Measurements from ENCODE around the gene HRH4. TPM values are rescaled to one million over a fixed set of nuclear protein-coding genes. Genes with fewer than 3 reads are reported as not detected.

Gene HRH4
- under 1 TPM; 0.07 to 0.21 TPM for total RNA-seq

- Mint-ChIP-seq H3K9me3 (peaks cover 2% of the 10 kb centered on the region), H3K27me3 (peaks cover 3% of the 10 kb centered on the region), H3K4me3 (no peak within 1 kb of the TSS), H3K4me1 (peaks cover 21% of the 10 kb centered on the region), H3K27ac (no peak within 1 kb of the TSS), H3K36me3 (ENCODE audit: low read depth) (peaks cover 4% of the 10 kb centered on the region)
- DNase-seq = no peak
- ChIA-PET POLR2A (no interaction called here), CTCF (no interaction called here)
Measured at GRCh38 chr18:24460388-24460787, at the start of gene HRH4. HRH4 (plus strand) TSS chr18:24460637; CDS start chr18:24460729, 92 bp downstream.

GRCh38 chr18:24413148-24413547, 47.3 kb upstream of the HRH4 start:
- ChIA-PET POLR2A (interaction anchor here (0.8 kb wide), 1 partner anchor 64 kb away, joined by 3 read pairs; no protein-coding TSS in a partner anchor), CTCF (interaction anchor here (1.6 kb wide), 1 partner anchor 76 kb away, joined by 4 read pairs; no protein-coding TSS in a partner anchor)
- DNase-seq = no peak
- H3K4me1 Mint-ChIP-seq = peaks cover 14% of the 10 kb centered on the region
- no peaks in the 10 kb centered on the region for H3K36me3 Mint-ChIP-seq (ENCODE audit: low read depth)
- H3K9me3 Mint-ChIP-seq = peaks cover 7% of the 10 kb centered on the region
- no peak overlapping the region for H3K4me3 Mint-ChIP-seq
- no peak overlapping the region for H3K27ac Mint-ChIP-seq
- peaks cover 23% of the 10 kb centered on the region for H3K27me3 Mint-ChIP-seq

GRCh38 chr18:24414349-24415003, 46.0 kb upstream of the HRH4 start:
- ChIA-PET POLR2A (no interaction called here), CTCF (interaction anchor here (0.6 kb wide), 1 partner anchor 313 kb away, joined by 3 read pairs; no protein-coding TSS in a partner anchor)
- Mint-ChIP-seq H3K27ac (no peak overlapping the region), H3K4me3 (no peak overlapping the region), H3K4me1 (peaks cover 14% of the 10 kb centered on the region), H3K9me3 (peaks cover 9% of the 10 kb centered on the region), H3K36me3 (ENCODE audit: low read depth) (no peaks in the 10 kb centered on the region), H3K27me3 (peaks cover 19% of the 10 kb centered on the region)
- no peak for DNase-seq

DNA sequence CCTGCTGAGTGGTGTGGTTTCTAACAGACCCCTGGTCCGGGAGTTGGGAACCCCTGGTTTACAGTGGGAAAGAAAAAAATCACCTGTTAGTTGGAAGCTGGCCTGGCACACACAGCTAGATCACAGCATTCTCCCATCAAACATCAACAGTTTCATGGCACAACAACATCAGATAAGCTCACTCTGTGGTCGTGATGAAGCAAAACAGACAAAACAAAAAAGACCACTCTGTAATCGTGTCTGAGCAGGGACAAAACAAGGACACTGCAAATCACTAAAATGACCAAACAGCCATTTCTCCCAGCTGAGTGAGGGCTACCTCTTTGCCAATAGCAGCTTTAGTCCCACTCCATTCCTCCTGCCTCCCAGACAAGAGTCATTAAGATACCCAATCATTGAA, 43.0 kb upstream of the HRH4 start:
- Mint-ChIP-seq H3K4me3 (no peak overlapping the region), H3K27me3 (peaks cover 23% of the 10 kb centered on the region), H3K9me3 (peaks cover 9% of the 10 kb centered on the region), H3K4me1 (peaks cover 13% of the 10 kb centered on the region), H3K36me3 (ENCODE audit: low read depth) (no peaks in the 10 kb centered on the region), H3K27ac (no peak overlapping the region)
- no peak for DNase-seq
- CTCF ChIA-PET = no interaction called here
- POLR2A ChIA-PET = no interaction called here

- Mint-ChIP-seq H3K9me3 (peaks cover 6% of the 10 kb centered on the region), H3K27me3 (peaks cover 40% of the 10 kb centered on the region), H3K27ac (no peak overlapping the region), H3K4me3 (no peak overlapping the region), H3K36me3 (ENCODE audit: low read depth) (peaks cover 2% of the 10 kb centered on the region), H3K4me1 (peaks cover 1% of the 10 kb centered on the region)
- CTCF ChIA-PET = interaction anchor here (0.7 kb wide), 1 partner anchor 23 kb away, joined by 3 read pairs; the partner anchor contains the start of gene OSBPL1A
- POLR2A ChIA-PET = no interaction called here
- DNase-seq = no peak
Measured at GRCh38 chr18:24420551-24420950, 39.9 kb upstream of the HRH4 start.

- Mint-ChIP-seq H3K27ac (no peak overlapping the region), H3K27me3 (peaks cover 35% of the 10 kb centered on the region)
Measured at GRCh38 chr18:24421831-24422230, 38.6 kb upstream of the HRH4 start.

GRCh38 chr18:24426073-24426397, 34.4 kb upstream of the HRH4 start:
- peaks cover 21% of the 10 kb centered on the region for H3K4me1 Mint-ChIP-seq
- ChIA-PET CTCF (no interaction called here), POLR2A (no interaction called here)
- peak overlapping the region; percentile 86 for H3K27ac Mint-ChIP-seq
- peaks cover 21% of the 10 kb centered on the region for H3K27me3 Mint-ChIP-seq
- peak overlapping the region; percentile 73 for H3K4me3 Mint-ChIP-seq
- peaks cover 18% of the 10 kb centered on the region for H3K9me3 Mint-ChIP-seq
- DNase-seq = no peak
- peaks cover 24% of the 10 kb centered on the region for H3K36me3 Mint-ChIP-seq (ENCODE audit: low read depth)

More at GRCh38 chr18:24421831-24422230, 38.6 kb upstream of the HRH4 start:
- POLR2A ChIA-PET = no interaction called here
- no peak overlapping the region for H3K4me3 Mint-ChIP-seq
- CTCF ChIA-PET = interaction anchor here (0.7 to 1.1 kb wide), 2 partner anchors 42 to 43 kb away, joined by 3 read pairs; no protein-coding TSS in a partner anchor
- H3K36me3 Mint-ChIP-seq (ENCODE audit: low read depth) = peaks cover 11% of the 10 kb centered on the region
- H3K9me3 Mint-ChIP-seq = peaks cover 13% of the 10 kb centered on the region
- peaks cover 8% of the 10 kb centered on the region for H3K4me1 Mint-ChIP-seq
- no peak for DNase-seq

- DNase-seq = peak; percentile 72
- POLR2A ChIA-PET = no interaction called here
- H3K27ac Mint-ChIP-seq = peak within 1 kb of the TSS; percentile 90
- peaks cover 18% of the 10 kb centered on the region for H3K9me3 Mint-ChIP-seq
- peak within 1 kb of the TSS; percentile 83 for H3K4me3 Mint-ChIP-seq
- peaks cover 21% of the 10 kb centered on the region for H3K27me3 Mint-ChIP-seq
- H3K36me3 Mint-ChIP-seq (ENCODE audit: low read depth) = peaks cover 24% of the 10 kb centered on the region
- H3K4me1 Mint-ChIP-seq = peaks cover 21% of the 10 kb centered on the region
- CTCF ChIA-PET = no interaction called here
Measured at GRCh38 chr18:24426398-24427294, 33.8 kb upstream of the HRH4 start, which contains the start of gene IMPACT. IMPACT (plus strand) TSS chr18:24426670; CDS start chr18:24426757, 87 bp downstream.

GRCh38 chr18:24427484-24427883, 33.0 kb upstream of the HRH4 start:
- CTCF ChIA-PET = no interaction called here
- Mint-ChIP-seq H3K4me3 (peak overlapping the region; percentile 83), H3K27me3 (peaks cover 16% of the 10 kb centered on the region), H3K27ac (peak overlapping the region; percentile 90), H3K36me3 (ENCODE audit: low read depth) (peaks cover 24% of the 10 kb centered on the region), H3K4me1 (peaks cover 21% of the 10 kb centered on the region), H3K9me3 (peaks cover 18% of the 10 kb centered on the region)
- no peak for DNase-seq
- POLR2A ChIA-PET = no interaction called here

GRCh38 chr18:24428709-24429108, 31.7 kb upstream of the HRH4 start:
- Mint-ChIP-seq H3K27ac (no peak overlapping the region), H3K4me1 (peaks cover 21% of the 10 kb centered on the region), H3K4me3 (peak overlapping the region; percentile 25), H3K27me3 (peaks cover 9% of the 10 kb centered on the region), H3K9me3 (peaks cover 18% of the 10 kb centered on the region), H3K36me3 (ENCODE audit: low read depth) (peaks cover 28% of the 10 kb centered on the region)
- no peak for DNase-seq
- CTCF ChIA-PET = no interaction called here
- POLR2A ChIA-PET = no interaction called here

DNA sequence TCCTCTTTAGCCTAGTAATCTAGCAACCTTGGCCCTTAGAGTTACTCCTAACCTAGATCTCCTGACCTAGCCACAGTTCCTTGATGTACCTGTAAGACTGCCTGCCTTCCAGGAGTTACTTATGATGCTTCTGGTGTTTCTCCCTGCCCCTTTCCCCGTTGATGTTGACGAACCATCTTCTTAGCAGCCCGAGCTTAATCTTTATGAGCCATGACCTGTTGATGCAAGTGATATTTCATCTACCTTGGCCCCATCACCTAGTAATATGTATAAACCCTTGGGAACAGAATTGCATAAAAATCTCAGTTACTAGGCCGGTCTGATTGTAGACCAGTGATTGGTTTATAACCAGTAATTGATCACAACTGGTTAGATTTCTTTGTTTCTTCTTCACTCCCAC, 31.2 kb upstream of the HRH4 start:
- Mint-ChIP-seq H3K27me3 (peaks cover 6% of the 10 kb centered on the region), H3K4me3 (no peak overlapping the region), H3K27ac (no peak overlapping the region), H3K36me3 (ENCODE audit: low read depth) (peaks cover 28% of the 10 kb centered on the region), H3K4me1 (peaks cover 21% of the 10 kb centered on the region), H3K9me3 (peaks cover 18% of the 10 kb centered on the region)
- DNase-seq = no peak
- ChIA-PET CTCF (no interaction called here), POLR2A (no interaction called here)

DNA sequence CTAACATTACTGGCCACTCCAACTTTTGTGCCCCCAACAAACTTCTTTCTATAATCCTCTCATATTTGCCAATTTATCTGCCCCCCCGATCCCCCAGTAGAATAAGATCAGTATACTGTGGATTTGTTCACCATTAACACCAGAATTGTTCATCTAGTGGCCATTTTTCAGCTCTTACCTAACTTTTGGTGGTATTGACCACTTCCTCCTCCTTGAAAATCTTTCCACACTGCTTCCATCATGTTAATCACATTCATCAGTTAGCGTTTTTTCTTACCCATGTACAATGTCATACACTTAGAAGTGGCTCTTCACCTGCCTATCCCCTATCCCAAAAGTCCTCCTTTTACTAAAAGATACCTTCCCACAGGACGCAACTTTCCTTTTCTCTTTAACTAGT, 27.8 kb upstream of the HRH4 start:
- no peak overlapping the region for H3K4me3 Mint-ChIP-seq

DNA sequence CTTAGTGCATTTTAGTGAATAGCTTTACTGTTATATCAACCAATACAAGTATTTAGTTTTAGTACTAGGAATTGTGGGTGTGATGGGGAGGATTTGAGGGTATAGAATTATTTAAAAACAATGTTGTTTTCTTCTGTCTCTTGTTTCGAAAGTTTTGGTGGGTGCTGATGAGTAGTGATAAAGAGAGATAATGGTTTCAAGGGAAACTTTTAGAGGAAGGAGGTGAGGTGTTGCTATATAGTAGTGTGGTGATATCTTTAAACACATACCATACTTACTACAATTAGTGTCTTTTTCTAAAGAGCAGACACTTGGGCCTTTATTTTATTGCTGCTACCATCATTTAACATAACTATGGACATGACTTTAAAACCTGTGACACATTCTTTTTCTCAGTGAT, 23.5 kb upstream of the HRH4 start:
- CTCF ChIA-PET = no interaction called here
- H3K4me1 Mint-ChIP-seq = peaks cover 4% of the 10 kb centered on the region
- no peaks in the 10 kb centered on the region for H3K27me3 Mint-ChIP-seq
- peaks cover 10% of the 10 kb centered on the region for H3K36me3 Mint-ChIP-seq (ENCODE audit: low read depth)
- H3K27ac Mint-ChIP-seq = no peak overlapping the region
- no peaks in the 10 kb centered on the region for H3K9me3 Mint-ChIP-seq
- POLR2A ChIA-PET = no interaction called here
- H3K4me3 Mint-ChIP-seq = no peak overlapping the region
- no peak for DNase-seq

More for the DNA sequence above, 27.8 kb upstream of the HRH4 start:
- Mint-ChIP-seq H3K36me3 (ENCODE audit: low read depth) (peaks cover 11% of the 10 kb centered on the region), H3K4me1 (peaks cover 12% of the 10 kb centered on the region), H3K27ac (no peak overlapping the region), H3K27me3 (no peaks in the 10 kb centered on the region), H3K9me3 (peaks cover 4% of the 10 kb centered on the region)
- no peak for DNase-seq
- CTCF ChIA-PET = interaction anchor here (1.7 kb wide), 1 partner anchor 60 kb away, joined by 4 read pairs; no protein-coding TSS in a partner anchor
- POLR2A ChIA-PET = no interaction called here

Measured in activated CD4-positive, alpha-beta T cell treated with anti-CD3 and anti-CD28 coated beads, Interleukin-2, amount 10 ng/mL, durations not matched to agents 7 days and 5 days (primary cell).